SKM-1 (cell line): Measurements from ENCODE around the gene ADAT1.
"Not testable (repeated sequence)": the region's sequence is repeated elsewhere in the genome, so short reads cannot be mapped to it uniquely, and the experiment has no call there.

Experiments used
- DNase-seq: peaks from one replicate; lab custom pipeline; 2025; ENCODE audit not compliant: unreplicated experiment; lab: John Stamatoyannopoulos, UW

The ADAT1 gene

GRCh38 chr16:75620326-75621169 is 2.5 kb downstream of the ADAT1 start:
- no peak for DNase-seq

- DNase-seq = no peak
Observed at GRCh38 chr16:75618780-75619179, 4.3 kb downstream of the ADAT1 start.

GRCh38 chr16:75617121-75617520 is 6.0 kb downstream of the ADAT1 start:
- no peak for DNase-seq

- no peak for DNase-seq
Observed at GRCh38 chr16:75616521-75617010, 6.5 kb downstream of the ADAT1 start.

- no peak for DNase-seq
Observed at GRCh38 chr16:75615619-75616018, 7.5 kb downstream of the ADAT1 start.

- no peak for DNase-seq
Observed at GRCh38 chr16:75614066-75614897, 8.8 kb downstream of the ADAT1 start.

- no peak for DNase-seq
Observed at GRCh38 chr16:75606507-75606906, 16.6 kb downstream of the ADAT1 start.

GRCh38 chr16:75603241-75603640 is 19.8 kb downstream of the ADAT1 start:
- no peak for DNase-seq

GRCh38 chr16:75599452-75600277 is 23.4 kb downstream of the ADAT1 start:
- no peak for DNase-seq

- no peak for DNase-seq
Observed at GRCh38 chr16:75593825-75594820, 29.0 kb downstream of the ADAT1 start.

- DNase-seq = no peak
Observed at GRCh38 chr16:75593308-75593707, 29.8 kb downstream of the ADAT1 start.

- DNase-seq = not testable (repeated sequence)
Observed at GRCh38 chr16:75591927-75592326, 31.2 kb downstream of the ADAT1 start.

GRCh38 chr16:75590920-75591843 is 31.9 kb downstream of the ADAT1 start:
- no peak for DNase-seq

- DNase-seq = no peak
Observed at GRCh38 chr16:75589306-75589705, 33.8 kb downstream of the ADAT1 start.

- DNase-seq = no peak
Observed at GRCh38 chr16:75588716-75589115, 34.4 kb downstream of the ADAT1 start.

GRCh38 chr16:75584108-75584507 is 39.0 kb downstream of the ADAT1 start:
- DNase-seq = no peak

- no peak for DNase-seq
Observed at GRCh38 chr16:75579281-75579834, 43.7 kb downstream of the ADAT1 start.

- DNase-seq = no peak
Observed at GRCh38 chr16:75578725-75579124, 44.4 kb downstream of the ADAT1 start.
